Neutrophil (primary cell): Measurements from ENCODE around the gene FAM114A1.
"Not testable (repeated sequence)": the region's sequence is repeated elsewhere in the genome, so short reads cannot be mapped to it uniquely, and the experiment has no call there.

Experiments
- H3K27ac ChIP-seq: fragments of 200-600 bp; sonication (generic); 2 replicates; pipeline ENCODE4 v1.5.1; 2016; ENCODE audit warnings: mild to moderate bottlenecking, moderate library complexity
- H3K27me3 ChIP-seq: fragments of 200-600 bp; sonication (generic); 2 replicates; pipeline ENCODE4 v1.6.0; 2016; ENCODE audit warnings: mild to moderate bottlenecking
- H3K36me3 ChIP-seq: fragments of 200-600 bp; sonication (generic); 2 replicates; pipeline ENCODE4 v1.5.1; 2017
- H3K4me1 ChIP-seq, 2 experiments: fragments of 200-600 bp in 1 of 2; sonication (generic) in 1 of 2; 1 replicate in 1 of 2; 2 replicates in 1 of 2; pipeline versions ENCODE4 v1.5.1 to v1.6.1; 2013 to 2016; ENCODE audit warnings: low read depth in 1 of 2, low read length in 1 of 2, mild to moderate bottlenecking in 1 of 2, moderate library complexity in 1 of 2; ENCODE audit not compliant: control insufficient read depth in 1 of 2, insufficient read depth in 1 of 2
- H3K4me3 ChIP-seq, 2 experiments: fragments of 200-600 bp in 1 of 2; sonication (generic) in 1 of 2; 1 replicate in 1 of 2; 2 replicates in 1 of 2; pipeline ENCODE4 v1.5.1; 2013 to 2016; ENCODE audit warnings: low read depth in 1 of 2, low read length in 1 of 2, mild to moderate bottlenecking in 1 of 2, moderate library complexity in 1 of 2
- H3K9me3 ChIP-seq: fragments of 200-600 bp; sonication (generic); 2 replicates; pipeline ENCODE4 v1.5.1; 2016
- CTCF ChIP-seq: fragments of 200-600 bp; sonication (generic); IDR thresholded peaks from 2 replicates; pipeline ENCODE4 v1.5.1; 2016; ENCODE audit warnings: antibody characterized with exemption

Gene FAM114A1

GRCh38 chr4:38909015-38909414 is 41.4 kb downstream of the FAM114A1 start:
- TF ChIP-seq CTCF, result no peak
- no peaks in the 10 kb centered on the region for H3K9me3 ChIP-seq
- H3K27ac ChIP-seq, result no peak overlapping the region
- no peaks in the 10 kb centered on the region for H3K27me3 ChIP-seq
- no peak overlapping the region for H3K4me3 ChIP-seq
- H3K36me3 ChIP-seq, result no peaks in the 10 kb centered on the region
- H3K4me1 ChIP-seq, result no peaks in the 10 kb centered on the region

GRCh38 chr4:38911257-38911656 is 43.7 kb downstream of the FAM114A1 start:
- no peaks in the 10 kb centered on the region for H3K36me3 ChIP-seq
- no peaks in the 10 kb centered on the region for H3K4me1 ChIP-seq
- H3K9me3 ChIP-seq, result no peaks in the 10 kb centered on the region
- H3K4me3 ChIP-seq, result no peak overlapping the region
- no peak for TF ChIP-seq CTCF
- H3K27me3 ChIP-seq, result no peaks in the 10 kb centered on the region
- no peak overlapping the region for H3K27ac ChIP-seq

- Histone ChIP-seq H3K27me3 (no peaks in the 10 kb centered on the region), H3K9me3 (no peaks in the 10 kb centered on the region), H3K4me3 (no peak overlapping the region), H3K27ac (no peak overlapping the region), H3K36me3 (no peaks in the 10 kb centered on the region), H3K4me1 (peaks cover 0 to under 1% of the 10 kb centered on the region in 2 experiments)
- no peak for TF ChIP-seq CTCF
These were observed 47.2 kb downstream of the FAM114A1 start for GRCh38 chr4:38914854-38915253.

- not testable (repeated sequence) for H3K27me3 ChIP-seq, H3K36me3 ChIP-seq
These were observed 48.7 kb downstream of the FAM114A1 start for GRCh38 chr4:38916267-38916666.

GRCh38 chr4:38917481-38918025 is 49.9 kb downstream of the FAM114A1 start:
- Histone ChIP-seq H3K36me3 (no peaks in the 10 kb centered on the region), H3K4me3 (no peak overlapping the region), H3K27me3 (no peaks in the 10 kb centered on the region), H3K9me3 (no peaks in the 10 kb centered on the region), H3K27ac (no peak overlapping the region), H3K4me1 (peaks cover 19 to 28% of the 10 kb centered on the region in 2 experiments)
- no peak for TF ChIP-seq CTCF

More at GRCh38 chr4:38916267-38916666, 48.7 kb downstream of the FAM114A1 start:
- H3K4me1 ChIP-seq, result peaks cover 8 to 15% of the 10 kb centered on the region in 2 experiments
- H3K4me3 ChIP-seq, H3K9me3 ChIP-seq, H3K27ac ChIP-seq: not testable (repeated sequence)

- Histone ChIP-seq H3K4me1 (peaks cover 19 to 31% of the 10 kb centered on the region in 2 experiments), H3K27ac (no peak overlapping the region), H3K36me3 (no peaks in the 10 kb centered on the region), H3K27me3 (no peaks in the 10 kb centered on the region), H3K9me3 (no peaks in the 10 kb centered on the region), H3K4me3 (no peak overlapping the region)
- no peak for TF ChIP-seq CTCF
These were observed 51.9 kb downstream of the FAM114A1 start for GRCh38 chr4:38919494-38919893.
